Stimulated activated naive CD4-positive, alpha-beta T cell (primary cell): ENCODE data around the gene NID2.

Source experiments
- DNase-seq, 6 experiments: peaks; one replicate each; lab custom pipeline; 2025; lab: John Stamatoyannopoulos, UW

Gene NID2

GRCh38 chr14:51999084-51999483 lies 69.8 kb downstream of the NID2 start:
- DNase-seq: no peak

GRCh38 chr14:51998348-51998747 lies 70.5 kb downstream of the NID2 start:
- DNase-seq: no peak

- peak in 2 of 6 experiments; percentile 43 to 47 for DNase-seq
Observed at GRCh38 chr14:51996148-51996746, 72.6 kb downstream of the NID2 start.

GRCh38 chr14:51993285-51993920 lies 75.5 kb downstream of the NID2 start:
- DNase-seq: no peak

- DNase-seq: peak in 1 of 6 experiments; percentile 26
Observed at GRCh38 chr14:51990488-51990887, 78.4 kb downstream of the NID2 start.

- DNase-seq: peak; percentile 83 to 92 (median 88)
Observed at GRCh38 chr14:51989293-51990234, 79.3 kb downstream of the NID2 start, which contains the start of gene RTRAF. Gene RTRAF, plus strand, starts transcription at chr14:51989546. Its CDS starts 94 bp downstream, at chr14:51989640.

- no peak for DNase-seq
Observed at GRCh38 chr14:51988221-51988620, 80.6 kb downstream of the NID2 start.

GRCh38 chr14:51981218-51981854 lies 87.5 kb downstream of the NID2 start:
- no peak for DNase-seq

GRCh38 chr14:51979088-51979709 lies 89.7 kb downstream of the NID2 start:
- peak; percentile 49 to 80 (median 69) for DNase-seq

- DNase-seq: no peak
Observed at GRCh38 chr14:51978681-51979085, 90.2 kb downstream of the NID2 start.

- DNase-seq: no peak
Observed at GRCh38 chr14:51977075-51977474, 91.8 kb downstream of the NID2 start.

GRCh38 chr14:51972566-51972965 lies 96.3 kb downstream of the NID2 start:
- DNase-seq: no peak

- DNase-seq: no peak
Observed at GRCh38 chr14:51969852-51970540, 98.9 kb downstream of the NID2 start.

- DNase-seq: no peak
Observed at GRCh38 chr14:51967521-51967920, 101.3 kb downstream of the NID2 start.

GRCh38 chr14:51963286-51963685 lies 105.6 kb downstream of the NID2 start:
- DNase-seq: peak in 3 of 6 experiments; percentile 21 to 39 (median 24)

- DNase-seq: no peak
Observed at GRCh38 chr14:51962711-51963110, 106.1 kb downstream of the NID2 start.

- no peak for DNase-seq
Observed at GRCh38 chr14:51960866-51961265, 108.0 kb downstream of the NID2 start.

GRCh38 chr14:51959928-51960327 lies 108.9 kb downstream of the NID2 start:
- no peak for DNase-seq

- DNase-seq: no peak
Observed at GRCh38 chr14:51957950-51958349, 110.9 kb downstream of the NID2 start.
